Retinal pigment epithelial cell (primary cell): ENCODE results near the gene CLDN20.
"Not testable (repeated sequence)": the region's sequence is repeated elsewhere in the genome, so short reads cannot be mapped to it uniquely, and the experiment has no call there.

Experiments used
- DNase-seq: peaks from one replicate; pipeline ENCODE4 v3.0.0-alpha.2; 2010; ENCODE audit warnings: low read depth
- H3K4me3 ChIP-seq: 2 replicates; pipeline ENCODE4 v1.5.1; 2011; ENCODE audit warnings: mild to moderate bottlenecking, low read length, control low read depth, moderate library complexity
- TF ChIP-seq, protein P1 (sequence below): conservative IDR thresholded peaks from 2 replicates; pipeline ENCODE4 v1.5.1; 2011; ENCODE audit warnings: low read depth, low read length, control low read depth, inconsistent platforms

Gene CLDN20

DNA sequence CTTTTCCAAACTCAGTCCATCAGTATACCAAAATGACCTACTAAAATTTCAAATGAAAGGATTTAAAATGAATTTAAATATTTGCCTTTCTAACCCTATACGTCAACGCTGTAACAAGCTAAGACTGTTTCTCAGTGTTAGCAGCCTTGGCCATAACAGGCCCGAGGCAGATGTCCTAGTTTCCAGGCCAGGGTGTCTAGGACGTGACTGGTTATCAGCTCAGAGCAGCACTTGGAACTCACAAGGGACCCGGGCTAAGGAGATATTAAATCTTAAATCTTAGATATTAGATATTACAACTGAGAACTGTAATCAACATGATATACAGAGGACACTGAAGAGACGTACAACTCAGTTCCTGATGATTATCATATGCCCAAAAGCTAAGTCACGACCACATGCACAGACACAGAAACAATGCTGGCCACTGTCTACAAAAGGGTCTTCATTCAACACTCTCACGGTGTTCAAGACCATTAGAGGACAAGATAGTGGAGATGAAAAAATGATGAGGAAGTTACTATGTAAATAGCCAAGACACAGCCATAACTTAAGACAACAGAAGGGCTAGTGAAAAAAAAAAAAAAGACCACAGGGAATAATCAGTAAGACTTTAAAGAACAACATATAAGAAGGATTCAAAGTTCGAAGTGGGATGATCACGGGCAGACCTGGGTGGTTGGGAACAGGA is at the start of gene CLDN20:
Gene CLDN20, plus strand, starts transcription at position 641 of the 691 bp plus-strand sequence. CDS start 11,707 bp downstream, outside the sequence.
- H3K4me3 ChIP-seq, result no peak within 1 kb of the TSS
- no peak for DNase-seq
- TF ChIP-seq, protein P1, sequence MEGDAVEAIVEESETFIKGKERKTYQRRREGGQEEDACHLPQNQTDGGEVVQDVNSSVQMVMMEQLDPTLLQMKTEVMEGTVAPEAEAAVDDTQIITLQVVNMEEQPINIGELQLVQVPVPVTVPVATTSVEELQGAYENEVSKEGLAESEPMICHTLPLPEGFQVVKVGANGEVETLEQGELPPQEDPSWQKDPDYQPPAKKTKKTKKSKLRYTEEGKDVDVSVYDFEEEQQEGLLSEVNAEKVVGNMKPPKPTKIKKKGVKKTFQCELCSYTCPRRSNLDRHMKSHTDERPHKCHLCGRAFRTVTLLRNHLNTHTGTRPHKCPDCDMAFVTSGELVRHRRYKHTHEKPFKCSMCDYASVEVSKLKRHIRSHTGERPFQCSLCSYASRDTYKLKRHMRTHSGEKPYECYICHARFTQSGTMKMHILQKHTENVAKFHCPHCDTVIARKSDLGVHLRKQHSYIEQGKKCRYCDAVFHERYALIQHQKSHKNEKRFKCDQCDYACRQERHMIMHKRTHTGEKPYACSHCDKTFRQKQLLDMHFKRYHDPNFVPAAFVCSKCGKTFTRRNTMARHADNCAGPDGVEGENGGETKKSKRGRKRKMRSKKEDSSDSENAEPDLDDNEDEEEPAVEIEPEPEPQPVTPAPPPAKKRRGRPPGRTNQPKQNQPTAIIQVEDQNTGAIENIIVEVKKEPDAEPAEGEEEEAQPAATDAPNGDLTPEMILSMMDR, result no peak

GRCh38 chr6:155215906-155216305 is 47.9 kb upstream of the CLDN20 start:
- DNase-seq, result no peak
- TF ChIP-seq, protein P1, result no peak
- no peak overlapping the region for H3K4me3 ChIP-seq

GRCh38 chr6:155216312-155217046 is 47.3 kb upstream of the CLDN20 start:
- no peak overlapping the region for H3K4me3 ChIP-seq
- TF ChIP-seq, protein P1, result no peak
- no peak for DNase-seq

- not testable (repeated sequence) for H3K4me3 ChIP-seq
Observed at GRCh38 chr6:155218711-155219110, 45.1 kb upstream of the CLDN20 start.

GRCh38 chr6:155219299-155219698 is 44.5 kb upstream of the CLDN20 start:
- H3K4me3 ChIP-seq, result no peak overlapping the region
- no peak for DNase-seq
- TF ChIP-seq, protein P1, result no peak

More at GRCh38 chr6:155218711-155219110, 45.1 kb upstream of the CLDN20 start:
- DNase-seq, result not testable (repeated sequence)

GRCh38 chr6:155219858-155220301 is 43.9 kb upstream of the CLDN20 start:
- no peak for DNase-seq
- TF ChIP-seq, protein P1, result no peak
- H3K4me3 ChIP-seq, result no peak overlapping the region

DNA sequence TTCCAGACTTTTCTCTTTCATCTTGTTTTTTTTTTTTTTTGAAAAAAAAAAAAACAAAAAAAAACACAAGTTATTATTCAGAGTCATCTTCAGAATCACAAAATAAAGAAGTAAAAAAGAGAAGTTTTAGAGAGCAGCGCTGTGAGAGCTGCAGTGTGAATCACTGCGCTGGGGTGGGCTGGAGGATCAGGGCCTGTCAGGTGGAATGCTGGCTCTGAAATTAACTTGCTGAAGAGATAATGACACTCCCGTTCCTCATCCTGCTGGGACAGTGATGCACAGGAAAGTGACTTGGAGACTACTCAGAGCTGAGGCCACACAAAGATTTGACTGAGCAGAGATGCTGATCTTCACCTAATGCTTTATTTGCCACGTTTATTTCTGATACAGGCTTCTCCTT is 42.7 kb upstream of the CLDN20 start:
- H3K4me3 ChIP-seq, result no peak overlapping the region
- no peak for DNase-seq
- TF ChIP-seq, protein P1, result no peak
